ENCODE data around the gene USP15. TPM values are rescaled to one million over a fixed set of nuclear protein-coding genes. Genes with fewer than 3 reads are reported as not detected.

The USP15 gene
- total RNA-seq, 1 donor: 51.4 TPM

DNA sequence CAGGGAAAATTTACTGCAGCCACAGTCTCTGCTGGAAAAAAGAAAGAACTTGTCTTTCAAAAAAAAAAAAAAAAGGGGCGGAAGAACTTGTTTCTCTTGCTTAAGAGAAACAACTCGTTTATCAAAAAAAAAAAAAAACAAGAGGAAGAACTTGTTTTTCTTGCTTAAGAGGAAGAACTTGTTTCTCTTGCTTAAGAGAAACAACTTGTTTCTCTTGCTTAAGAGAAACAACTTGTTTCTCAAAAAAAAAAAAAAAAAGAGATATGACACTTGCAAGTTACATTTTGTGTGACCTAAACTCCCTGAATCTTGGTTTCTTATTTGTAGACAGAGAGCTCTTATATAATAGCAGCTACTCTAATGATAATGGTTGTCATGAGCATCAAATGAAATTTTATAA, 44.7 kb upstream of the USP15 start:
- no peaks in the 10 kb centered on the region for H3K36me3 ChIP-seq (ENCODE audit: insufficient read depth, low read length)
- DNase-seq (ENCODE audit: insufficient read length, low spot score, missing footprints): no peak
- H3K27me3 ChIP-seq (ENCODE audit: insufficient read depth, low read length): peaks cover 5% of the 10 kb centered on the region
- TF ChIP-seq, protein P1, sequence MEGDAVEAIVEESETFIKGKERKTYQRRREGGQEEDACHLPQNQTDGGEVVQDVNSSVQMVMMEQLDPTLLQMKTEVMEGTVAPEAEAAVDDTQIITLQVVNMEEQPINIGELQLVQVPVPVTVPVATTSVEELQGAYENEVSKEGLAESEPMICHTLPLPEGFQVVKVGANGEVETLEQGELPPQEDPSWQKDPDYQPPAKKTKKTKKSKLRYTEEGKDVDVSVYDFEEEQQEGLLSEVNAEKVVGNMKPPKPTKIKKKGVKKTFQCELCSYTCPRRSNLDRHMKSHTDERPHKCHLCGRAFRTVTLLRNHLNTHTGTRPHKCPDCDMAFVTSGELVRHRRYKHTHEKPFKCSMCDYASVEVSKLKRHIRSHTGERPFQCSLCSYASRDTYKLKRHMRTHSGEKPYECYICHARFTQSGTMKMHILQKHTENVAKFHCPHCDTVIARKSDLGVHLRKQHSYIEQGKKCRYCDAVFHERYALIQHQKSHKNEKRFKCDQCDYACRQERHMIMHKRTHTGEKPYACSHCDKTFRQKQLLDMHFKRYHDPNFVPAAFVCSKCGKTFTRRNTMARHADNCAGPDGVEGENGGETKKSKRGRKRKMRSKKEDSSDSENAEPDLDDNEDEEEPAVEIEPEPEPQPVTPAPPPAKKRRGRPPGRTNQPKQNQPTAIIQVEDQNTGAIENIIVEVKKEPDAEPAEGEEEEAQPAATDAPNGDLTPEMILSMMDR (IDR thresholded peaks at IDR 0.05; ENCODE audit: extremely low read depth, low read depth, low read length): no peak
- peaks cover 3% of the 10 kb centered on the region for H3K4me1 ChIP-seq (ENCODE audit: insufficient read depth, low read length)
- H4K20me1 ChIP-seq (ENCODE audit: insufficient read depth, low read length): no peaks in the 10 kb centered on the region
- no peak overlapping the region for H2AFZ ChIP-seq (ENCODE audit: low read length)
- H3K4me2 ChIP-seq (ENCODE audit: insufficient read depth, low read length): no peak overlapping the region
- no peak overlapping the region for H3K27ac ChIP-seq (ENCODE audit: low read depth, low read length)
- H3K9me3 ChIP-seq (ENCODE audit: low read depth, low read length): no peaks in the 10 kb centered on the region
- no peak overlapping the region for H3K4me3 ChIP-seq (ENCODE audit: insufficient read depth, low read length)
- no peaks in the 10 kb centered on the region for H3K79me2 ChIP-seq (ENCODE audit: insufficient read depth, low read length)

- DNase-seq (ENCODE audit: insufficient read length, low spot score, missing footprints): no peak
- Histone ChIP-seq H3K4me1 (ENCODE audit: insufficient read depth, low read length) (no peaks in the 10 kb centered on the region), H3K36me3 (ENCODE audit: insufficient read depth, low read length) (no peaks in the 10 kb centered on the region), H3K9me3 (ENCODE audit: low read depth, low read length) (no peaks in the 10 kb centered on the region), H3K4me3 (ENCODE audit: insufficient read depth, low read length) (no peak overlapping the region), H3K27ac (ENCODE audit: low read depth, low read length) (no peak overlapping the region), H3K4me2 (ENCODE audit: insufficient read depth, low read length) (no peak overlapping the region), H3K27me3 (ENCODE audit: insufficient read depth, low read length) (peaks cover 5% of the 10 kb centered on the region), H3K79me2 (ENCODE audit: insufficient read depth, low read length) (no peaks in the 10 kb centered on the region), H4K20me1 (ENCODE audit: insufficient read depth, low read length) (no peaks in the 10 kb centered on the region), H2AFZ (ENCODE audit: low read length) (no peak overlapping the region)
- TF ChIP-seq, protein P1 (IDR thresholded peaks at IDR 0.05; ENCODE audit: extremely low read depth, low read depth, low read length): no peak
Measured at GRCh38 chr12:62217466-62218194, 42.6 kb upstream of the USP15 start.

- Histone ChIP-seq H3K4me3 (ENCODE audit: insufficient read depth, low read length) (no peak overlapping the region), H2AFZ (ENCODE audit: low read length) (no peak overlapping the region), H3K36me3 (ENCODE audit: insufficient read depth, low read length) (no peaks in the 10 kb centered on the region), H3K9me3 (ENCODE audit: low read depth, low read length) (no peaks in the 10 kb centered on the region), H3K27me3 (ENCODE audit: insufficient read depth, low read length) (peaks cover 5% of the 10 kb centered on the region), H4K20me1 (ENCODE audit: insufficient read depth, low read length) (no peaks in the 10 kb centered on the region), H3K79me2 (ENCODE audit: insufficient read depth, low read length) (no peaks in the 10 kb centered on the region), H3K4me1 (ENCODE audit: insufficient read depth, low read length) (no peaks in the 10 kb centered on the region), H3K4me2 (ENCODE audit: insufficient read depth, low read length) (no peak overlapping the region), H3K27ac (ENCODE audit: low read depth, low read length) (no peak overlapping the region)
- TF ChIP-seq, protein P1 (IDR thresholded peaks at IDR 0.05; ENCODE audit: extremely low read depth, low read depth, low read length): no peak
- no peak for DNase-seq (ENCODE audit: insufficient read length, low spot score, missing footprints)
Measured at GRCh38 chr12:62221107-62221506, 39.1 kb upstream of the USP15 start.

GRCh38 chr12:62224601-62225000, 35.6 kb upstream of the USP15 start:
- Histone ChIP-seq H3K4me2 (ENCODE audit: insufficient read depth, low read length) (no peak overlapping the region), H3K27ac (ENCODE audit: low read depth, low read length) (no peak overlapping the region), H3K4me1 (ENCODE audit: insufficient read depth, low read length) (no peaks in the 10 kb centered on the region), H3K79me2 (ENCODE audit: insufficient read depth, low read length) (no peaks in the 10 kb centered on the region), H3K36me3 (ENCODE audit: insufficient read depth, low read length) (no peaks in the 10 kb centered on the region), H3K9me3 (ENCODE audit: low read depth, low read length) (no peaks in the 10 kb centered on the region), H4K20me1 (ENCODE audit: insufficient read depth, low read length) (no peaks in the 10 kb centered on the region), H2AFZ (ENCODE audit: low read length) (no peak overlapping the region), H3K27me3 (ENCODE audit: insufficient read depth, low read length) (no peaks in the 10 kb centered on the region), H3K4me3 (ENCODE audit: insufficient read depth, low read length) (no peak overlapping the region)
- TF ChIP-seq, protein P1 (IDR thresholded peaks at IDR 0.05; ENCODE audit: extremely low read depth, low read depth, low read length): no peak
- no peak for DNase-seq (ENCODE audit: insufficient read length, low spot score, missing footprints)

All from osteoblast (primary cell).